ENCODE measurements around the gene ATXN7L1. TPM values are rescaled to one million over a fixed set of nuclear protein-coding genes. Genes with fewer than 3 reads are reported as not detected.

ATXN7L1 gene
- total and polyA plus RNA-seq, 2 of the 8 experiments (the other 6 are each of a cell fraction or from before 2014, with no cell fraction given) = 14.3 to 34.0 TPM

DNA sequence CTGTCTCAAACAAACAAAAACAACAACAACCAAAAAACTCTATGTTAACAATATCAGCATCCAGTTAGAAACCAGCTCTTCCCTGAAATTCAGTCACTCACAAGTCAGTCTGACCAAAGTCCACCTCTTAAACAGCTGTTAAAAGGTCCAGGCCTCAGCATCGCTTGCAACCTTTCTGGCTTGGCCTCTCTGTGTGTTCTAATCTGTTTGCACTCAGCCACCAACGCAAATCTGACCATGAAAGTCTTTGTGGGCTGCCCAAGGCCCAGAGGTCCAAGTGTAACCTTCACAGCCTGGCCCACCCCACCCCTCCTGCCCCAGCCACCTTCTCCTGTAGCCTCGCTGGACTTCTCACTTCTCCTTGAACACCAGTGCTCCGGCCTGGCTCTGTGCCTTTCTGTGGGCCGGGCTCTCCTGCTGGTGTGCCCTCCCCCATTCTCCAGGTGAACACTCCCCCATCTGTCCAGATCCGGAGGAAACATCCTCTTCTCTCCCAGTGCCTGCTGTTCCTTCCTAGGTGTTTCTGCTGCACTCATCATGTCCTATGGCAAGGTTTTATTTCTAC, 222.9 kb downstream of the ATXN7L1 start:
- Histone ChIP-seq H2AK5ac (ENCODE audit: low read depth, low read length) (no peak overlapping the region; the same call in 1 of the 2 replicates), H3K4me3 (ENCODE audit: extremely low read depth in 1 of 4, insufficient read depth in 2 of 4, low read depth in 3 of 4, low read length in 4 of 4) (no peak overlapping the region), H2BK120ac (replicated peaks; ENCODE audit: low read depth, low read length) (peak overlapping the region; percentile 80), H3K9me3 (ENCODE audit: insufficient read depth in 2 of 2, low read depth in 1 of 2, low read length in 1 of 2) (no peaks in the 10 kb centered on the region), H4K5ac (ENCODE audit: insufficient read length, low read depth, low read length) (peak overlapping the region; percentile 20), H2BK20ac (ENCODE audit: low read length) (no peak overlapping the region), H3K4ac (replicated peaks; ENCODE audit: insufficient read length, low read depth, low read length) (peak overlapping the region; percentile 70), H2AFZ (ENCODE audit: low read length) (no peak overlapping the region), H3K9ac (replicated peaks in 1 of 4; ENCODE audit: extremely low read depth in 1 of 4, low read depth in 3 of 4, low read length in 3 of 4) (no peak overlapping the region), H3K14ac (ENCODE audit: insufficient read length) (no peak overlapping the region), H3K56ac (replicated peaks; ENCODE audit: insufficient read length, low read depth, low read length) (no peak overlapping the region), H3K18ac (ENCODE audit: extremely low read depth, low read length) (peak overlapping the region; percentile 17; the same call in 1 of the 2 replicates), H3K27ac (ENCODE audit: low read depth, low read length) (no peak overlapping the region), H3K23me2 (ENCODE audit: low read depth, low read length) (no peaks in the 10 kb centered on the region), H2BK12ac (ENCODE audit: low read depth, low read length) (peak overlapping the region; percentile 27; the same call in 1 of the 2 replicates), H4K20me1 (replicated peaks in 1 of 2; ENCODE audit: control insufficient read depth in 1 of 2, insufficient read depth in 2 of 2, low read length in 2 of 2) (no peaks in the 10 kb centered on the region), H3K79me2 (ENCODE audit: control insufficient read depth in 1 of 2, insufficient read depth in 2 of 2, low read length in 2 of 2) (no peaks in the 10 kb centered on the region; a peak in 1 of 4 replicates), H4K91ac (replicated peaks; ENCODE audit: insufficient read length, low read length) (peak overlapping the region; percentile 79), H3K4me2 (ENCODE audit: insufficient read depth in 1 of 2, low read depth in 2 of 2, low read length in 2 of 2) (no peak overlapping the region), H2BK15ac (ENCODE audit: low read length) (no peak overlapping the region; the same call in 1 of the 2 replicates), H2BK5ac (ENCODE audit: low read depth, low read length) (peak overlapping the region; percentile 41; the same call in 1 of the 2 replicates), H3K36me3 (ENCODE audit: control insufficient read depth in 2 of 4, insufficient read depth in 4 of 4, low read length in 3 of 4) (no peaks in the 10 kb centered on the region), H3K79me1 (ENCODE audit: low read depth, low read length) (0 out of 2 replicates have a peak, but pooled peaks cover 2% of the 10 kb centered on the region), H3K27me3 (replicated peaks in 1 of 4; ENCODE audit: control insufficient read depth in 3 of 4, extremely low read depth in 1 of 4, insufficient read depth in 3 of 4, low read length in 3 of 4) (no peaks in the 10 kb centered on the region), H3K23ac (ENCODE audit: insufficient read length) (no peak overlapping the region), H3K4me1 (replicated peaks in 1 of 4; ENCODE audit: control insufficient read depth in 3 of 4, insufficient read depth in 4 of 4, low read length in 3 of 4) (peaks cover 30 to 55% (median 36%) of the 10 kb centered on the region in 4 experiments), H4K8ac (ENCODE audit: extremely low read depth, insufficient read depth, low read length) (no peak overlapping the region)
- no peak for DNase-seq (ENCODE audit: low read depth in 1 of 2, low spot score in 2 of 2)
- CTCF ChIA-PET (ENCODE audit: partially characterized antibody) = interaction anchor here (0.6 to 11.8 kb wide), 29 partner anchors 10 to 390 kb away, joined by 3 to 158 read pairs (median 4); partner anchors contain the start of genes ATXN7L1 and RINT1
- WGBS, 2 experiments (ENCODE audit: extremely low coverage in 1 of 2, insufficient coverage in 1 of 2, insufficient read length in 1 of 2, insufficient replicate concordance in 2 of 2, low coverage in 1 of 2, low lambda C conversion rate in 2 of 2, missing lambda C conversion rate in 1 of 2) = 74% methylated on average over 6 of the region's 6 CpGs; no CpG with 5 or more reads in 1 of the 2 experiments
- no peak for FAIRE-seq
- POLR2A ChIA-PET (ENCODE audit: partially characterized antibody) = interaction anchor here (1.9 to 3.7 kb wide), 2 partner anchors 10 to 15 kb away, joined by 7 to 23 read pairs; no protein-coding TSS in a partner anchor
- TF ChIP-seq EP300 (IDR thresholded peaks at IDR 0.05; ENCODE audit: borderline replicate concordance in 1 of 2, low read depth in 2 of 2, low read length in 2 of 2) (no peak), JUND (IDR thresholded peaks at IDR 0.05; ENCODE audit: low read length) (no peak), RNF2 (IDR thresholded peaks at IDR 0.05; ENCODE audit: borderline replicate concordance, low read depth, low read length, missing control alignments, poor library complexity, severe bottlenecking) (no peak), SP1 (IDR thresholded peaks at IDR 0.05; ENCODE audit: low read depth, low read length) (no peak), CREB1 (IDR thresholded peaks at IDR 0.05) (no peak), CBX5 (IDR thresholded peaks at IDR 0.05; ENCODE audit: low read depth, low read length) (no peak), POU5F1 (IDR thresholded peaks at IDR 0.05; ENCODE audit: low read depth, low read length) (no peak), KDM4A (IDR thresholded peaks at IDR 0.05; ENCODE audit: low read depth, low read length, severe bottlenecking) (no peak), POLR2A (IDR thresholded peaks at IDR 0.05; ENCODE audit: control extremely low read depth in 1 of 2, low read depth in 2 of 2, low read length in 2 of 2) (no peak)
- TF ChIP-seq, protein P1, sequence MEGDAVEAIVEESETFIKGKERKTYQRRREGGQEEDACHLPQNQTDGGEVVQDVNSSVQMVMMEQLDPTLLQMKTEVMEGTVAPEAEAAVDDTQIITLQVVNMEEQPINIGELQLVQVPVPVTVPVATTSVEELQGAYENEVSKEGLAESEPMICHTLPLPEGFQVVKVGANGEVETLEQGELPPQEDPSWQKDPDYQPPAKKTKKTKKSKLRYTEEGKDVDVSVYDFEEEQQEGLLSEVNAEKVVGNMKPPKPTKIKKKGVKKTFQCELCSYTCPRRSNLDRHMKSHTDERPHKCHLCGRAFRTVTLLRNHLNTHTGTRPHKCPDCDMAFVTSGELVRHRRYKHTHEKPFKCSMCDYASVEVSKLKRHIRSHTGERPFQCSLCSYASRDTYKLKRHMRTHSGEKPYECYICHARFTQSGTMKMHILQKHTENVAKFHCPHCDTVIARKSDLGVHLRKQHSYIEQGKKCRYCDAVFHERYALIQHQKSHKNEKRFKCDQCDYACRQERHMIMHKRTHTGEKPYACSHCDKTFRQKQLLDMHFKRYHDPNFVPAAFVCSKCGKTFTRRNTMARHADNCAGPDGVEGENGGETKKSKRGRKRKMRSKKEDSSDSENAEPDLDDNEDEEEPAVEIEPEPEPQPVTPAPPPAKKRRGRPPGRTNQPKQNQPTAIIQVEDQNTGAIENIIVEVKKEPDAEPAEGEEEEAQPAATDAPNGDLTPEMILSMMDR (IDR thresholded peaks at IDR 0.05; ENCODE audit: control extremely low read depth in 1 of 3, insufficient read depth in 1 of 3, low read depth in 1 of 3, low read length in 3 of 3) = no peak

All from H1 (cell line).